MCF 10A (cell line): ENCODE data around the gene IL1R2. TPM values are rescaled to one million over a fixed set of nuclear protein-coding genes. Genes with fewer than 3 reads are reported as not detected.

Experiments
- BruUV-seq: library from RNA; stranded (reverse); fragments of 400-500 nt; replicated peaks from 2 replicates; lab custom pipeline; 2021; lab: Mats Ljungman, UMichigan
- CTCF ChIA-PET: fragments of 300-600 bp; sonication (Branson Sonifier 250); formaldehyde crosslinking; extraction: SDS; loops from one replicate; lab custom pipeline; 2021; ENCODE audit warnings: antibody characterized with exemption, inconsistent platforms; lab: Yijun Ruan, JAX
- POLR2A ChIA-PET: fragments of 300-600, 350-650 bp; sonication (Branson Sonifier 250); formaldehyde crosslinking; extraction: SDS; loops from one replicate; lab custom pipeline; 2020; ENCODE audit warnings: antibody characterized with exemption, inconsistent platforms; lab: Yijun Ruan, JAX
- DNase-seq: peaks from one replicate; pipeline ENCODE4 v3.0.0-alpha.2; 2018; ENCODE audit not compliant: unreplicated experiment
- H3K27ac Mint-ChIP-seq: one replicate; pipeline ENCODE4 v1.8.0; 2022; ENCODE audit warnings: mild to moderate bottlenecking, low read depth, mixed read lengths; ENCODE audit not compliant: unreplicated experiment
- H3K27me3 Mint-ChIP-seq: one replicate; pipeline ENCODE4 v1.8.0; 2022; ENCODE audit warnings: mixed read lengths; ENCODE audit not compliant: insufficient read depth, unreplicated experiment
- H3K36me3 Mint-ChIP-seq: one replicate; pipeline ENCODE4 v1.8.0; 2022; ENCODE audit warnings: mild to moderate bottlenecking, moderate library complexity, mixed read lengths; ENCODE audit not compliant: insufficient read depth, unreplicated experiment
- H3K4me1 Mint-ChIP-seq: one replicate; pipeline ENCODE4 v1.8.0; 2022; ENCODE audit warnings: mixed read lengths; ENCODE audit not compliant: insufficient read depth, unreplicated experiment
- H3K4me3 Mint-ChIP-seq: one replicate; pipeline ENCODE4 v1.8.0; 2022; ENCODE audit warnings: mild to moderate bottlenecking, moderate library complexity, mixed read lengths; ENCODE audit not compliant: unreplicated experiment
- H3K9me3 Mint-ChIP-seq: one replicate; pipeline ENCODE4 v1.8.0; 2022; ENCODE audit warnings: mixed read lengths; ENCODE audit not compliant: unreplicated experiment
- intact Hi-C: fragments of 100-400 bp; cut with micrococcal nuclease; formaldehyde crosslinking; loops from 2 replicates; pipeline ENCODE4 v1.14.1; 2022
- total RNA-seq: library from RNA; stranded (reverse); gene quantifications from 2 replicates; pipeline ENCODE4 v1.2.3, GENCODE V29; 2022
- TF ChIP-seq, protein P1 (sequence below): fragments of 200-600 bp; IDR thresholded peaks from one replicate; pipeline ENCODE4 v1.8.0; 2022; ENCODE audit warnings: antibody characterized with exemption, mild to moderate bottlenecking; ENCODE audit not compliant: unreplicated experiment

The IL1R2 gene
- total RNA-seq, 1 experiment from 2014 or later, result not detected

GRCh38 chr2:101983486-101983885, 8.3 kb upstream of the IL1R2 start:
- CTCF ChIA-PET, result interaction anchor here (0.7 to 9.1 kb wide), 7 partner anchors 11 to 529 kb away, joined by 3 to 65 read pairs (median 4); no protein-coding TSS in a partner anchor
- H3K27me3 Mint-ChIP-seq, result no peaks in the 10 kb centered on the region
- no TSS peak for BruUV-seq
- POLR2A ChIA-PET, result interaction anchor here (0.8 to 1.2 kb wide), 4 partner anchors 10 to 99 kb away, joined by 3 to 5 read pairs (median 3); no protein-coding TSS in a partner anchor
- TF ChIP-seq, protein P1, sequence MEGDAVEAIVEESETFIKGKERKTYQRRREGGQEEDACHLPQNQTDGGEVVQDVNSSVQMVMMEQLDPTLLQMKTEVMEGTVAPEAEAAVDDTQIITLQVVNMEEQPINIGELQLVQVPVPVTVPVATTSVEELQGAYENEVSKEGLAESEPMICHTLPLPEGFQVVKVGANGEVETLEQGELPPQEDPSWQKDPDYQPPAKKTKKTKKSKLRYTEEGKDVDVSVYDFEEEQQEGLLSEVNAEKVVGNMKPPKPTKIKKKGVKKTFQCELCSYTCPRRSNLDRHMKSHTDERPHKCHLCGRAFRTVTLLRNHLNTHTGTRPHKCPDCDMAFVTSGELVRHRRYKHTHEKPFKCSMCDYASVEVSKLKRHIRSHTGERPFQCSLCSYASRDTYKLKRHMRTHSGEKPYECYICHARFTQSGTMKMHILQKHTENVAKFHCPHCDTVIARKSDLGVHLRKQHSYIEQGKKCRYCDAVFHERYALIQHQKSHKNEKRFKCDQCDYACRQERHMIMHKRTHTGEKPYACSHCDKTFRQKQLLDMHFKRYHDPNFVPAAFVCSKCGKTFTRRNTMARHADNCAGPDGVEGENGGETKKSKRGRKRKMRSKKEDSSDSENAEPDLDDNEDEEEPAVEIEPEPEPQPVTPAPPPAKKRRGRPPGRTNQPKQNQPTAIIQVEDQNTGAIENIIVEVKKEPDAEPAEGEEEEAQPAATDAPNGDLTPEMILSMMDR, result no peak
- H3K4me3 Mint-ChIP-seq, result no peak overlapping the region
- H3K27ac Mint-ChIP-seq, result no peak overlapping the region
- H3K9me3 Mint-ChIP-seq, result no peaks in the 10 kb centered on the region
- intact Hi-C loops, result loop anchor here (5.0 kb wide), 2 partner anchors 81 to 566 kb away; no protein-coding TSS in a partner anchor
- H3K36me3 Mint-ChIP-seq, result peaks cover 10% of the 10 kb centered on the region
- DNase-seq, result peak; percentile 62
- peaks cover 42% of the 10 kb centered on the region for H3K4me1 Mint-ChIP-seq

DNA sequence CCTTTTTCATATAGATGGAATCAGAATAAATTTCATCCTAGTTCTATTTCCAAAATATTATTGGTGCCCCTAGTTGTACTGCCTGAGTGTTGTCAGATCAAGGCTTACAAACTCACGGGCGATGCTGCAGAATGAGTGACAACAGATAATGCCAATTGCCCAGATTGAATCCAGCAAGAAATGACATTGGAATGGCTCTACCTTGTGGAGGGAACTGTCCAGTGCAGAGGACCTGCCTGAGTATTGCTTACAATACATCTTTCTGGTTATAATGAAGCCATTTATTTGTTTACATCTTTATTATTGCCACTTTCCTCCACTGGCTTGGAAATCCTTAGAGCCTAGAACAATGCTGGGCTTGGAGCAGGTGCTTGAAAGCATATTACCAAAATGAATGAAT, 7.8 kb upstream of the IL1R2 start:
- H3K9me3 Mint-ChIP-seq, result no peaks in the 10 kb centered on the region
- POLR2A ChIA-PET, result interaction anchor here (0.8 to 1.2 kb wide), 3 partner anchors 11 to 23 kb away, joined by 3 to 5 read pairs (median 3); no protein-coding TSS in a partner anchor
- CTCF ChIA-PET, result interaction anchor here (0.7 to 9.1 kb wide), 8 partner anchors 11 to 257 kb away, joined by 3 to 65 read pairs (median 3); no protein-coding TSS in a partner anchor
- DNase-seq, result peak; percentile 60
- H3K4me3 Mint-ChIP-seq, result no peak overlapping the region
- BruUV-seq, result no TSS peak
- H3K27me3 Mint-ChIP-seq, result no peaks in the 10 kb centered on the region
- intact Hi-C loops, result loop anchor here (1.0 to 5.0 kb wide), 3 partner anchors 82 to 567 kb away; no protein-coding TSS in a partner anchor
- H3K27ac Mint-ChIP-seq, result no peak overlapping the region
- H3K36me3 Mint-ChIP-seq, result peaks cover 10% of the 10 kb centered on the region
- TF ChIP-seq, protein P1, result peak; percentile 33
- peaks cover 42% of the 10 kb centered on the region for H3K4me1 Mint-ChIP-seq

GRCh38 chr2:101984656-101985055, 7.1 kb upstream of the IL1R2 start:
- DNase-seq, result no peak
- TF ChIP-seq, protein P1, result no peak
- intact Hi-C loops, result loop anchor here (1.0 to 5.0 kb wide), 3 partner anchors 82 to 567 kb away; no protein-coding TSS in a partner anchor
- Mint-ChIP-seq H3K4me1 (peaks cover 44% of the 10 kb centered on the region), H3K27ac (no peak overlapping the region), H3K4me3 (no peak overlapping the region), H3K27me3 (no peaks in the 10 kb centered on the region), H3K36me3 (peaks cover 10% of the 10 kb centered on the region), H3K9me3 (no peaks in the 10 kb centered on the region)
- POLR2A ChIA-PET, result interaction anchor here (1.1 to 1.2 kb wide), 2 partner anchors 17 to 23 kb away, joined by 3 to 5 read pairs; no protein-coding TSS in a partner anchor
- CTCF ChIA-PET, result interaction anchor here (0.7 to 9.1 kb wide), 6 partner anchors 21 to 256 kb away, joined by 3 to 65 read pairs (median 3); no protein-coding TSS in a partner anchor
- no TSS peak for BruUV-seq

DNA sequence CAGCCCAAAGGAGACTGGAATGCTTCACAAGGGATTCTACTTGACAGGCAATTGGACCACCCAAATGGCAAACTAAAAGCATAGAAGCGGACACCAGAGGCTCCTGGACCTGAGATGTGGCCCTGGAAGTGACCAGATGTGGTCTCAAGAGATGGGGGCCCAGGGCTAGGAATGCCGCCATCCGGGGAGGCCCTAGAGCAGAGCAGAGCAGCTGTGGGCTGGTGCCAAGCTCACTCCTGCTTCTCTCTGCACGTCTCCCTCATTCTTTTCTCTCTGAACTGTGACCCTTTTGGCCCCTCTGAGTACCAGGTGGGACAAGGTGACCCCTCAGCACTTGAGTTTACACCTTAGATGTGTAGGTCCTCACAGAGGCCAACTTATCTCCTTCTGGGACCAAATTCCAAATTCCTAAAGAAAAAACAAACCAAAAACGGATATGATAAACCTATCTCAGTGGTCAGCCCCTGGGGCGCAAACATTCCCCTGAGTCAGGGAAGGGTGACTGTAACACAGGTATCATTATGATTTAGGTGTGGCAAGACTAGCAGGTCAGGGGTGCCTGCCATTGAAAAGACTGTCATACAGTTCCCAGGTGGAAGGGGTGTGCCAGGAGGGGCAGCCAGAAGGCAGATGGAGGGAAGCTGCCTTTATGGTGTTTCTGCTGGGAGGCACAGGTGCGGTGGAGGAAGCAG, 6.5 kb upstream of the IL1R2 start:
- Mint-ChIP-seq H3K9me3 (no peaks in the 10 kb centered on the region), H3K27me3 (no peaks in the 10 kb centered on the region), H3K27ac (peak overlapping the region; percentile 29), H3K4me1 (peaks cover 42% of the 10 kb centered on the region), H3K36me3 (peaks cover 10% of the 10 kb centered on the region), H3K4me3 (no peak overlapping the region)
- no TSS peak for BruUV-seq
- peak; percentile 73 for DNase-seq
- TF ChIP-seq, protein P1, result no peak
- intact Hi-C loops, result no loop called here
- ChIA-PET POLR2A (interaction anchor here (1.1 kb wide), 1 partner anchor 17 kb away, joined by 3 read pairs; no protein-coding TSS in a partner anchor), CTCF (interaction anchor here (1.0 to 9.1 kb wide), 4 partner anchors 35 to 256 kb away, joined by 3 to 65 read pairs (median 4); no protein-coding TSS in a partner anchor)
